GM12873 (cell line): ENCODE data around the gene PLRG1.
A peak's percentile ranks its signal among the peaks of the same experiment; 100 is the strongest.

ENCODE experiments used
- CTCF ChIP-seq: IDR thresholded peaks from 2 replicates; pipeline ENCODE4 v1.5.1; 2012; ENCODE audit warnings: low read depth, mild to moderate bottlenecking, moderate library complexity, low read length, control low read depth; ENCODE audit not compliant: insufficient read depth; ENCODE audit errors: missing control alignments

Gene PLRG1

GRCh38 chr4:154549894-154550790, at the start of gene PLRG1:
Gene PLRG1, minus strand, starts transcription at chr4:154550400. Its CDS starts 92 bp downstream, at chr4:154550308.
- peak; percentile 16 for TF ChIP-seq CTCF

DNA sequence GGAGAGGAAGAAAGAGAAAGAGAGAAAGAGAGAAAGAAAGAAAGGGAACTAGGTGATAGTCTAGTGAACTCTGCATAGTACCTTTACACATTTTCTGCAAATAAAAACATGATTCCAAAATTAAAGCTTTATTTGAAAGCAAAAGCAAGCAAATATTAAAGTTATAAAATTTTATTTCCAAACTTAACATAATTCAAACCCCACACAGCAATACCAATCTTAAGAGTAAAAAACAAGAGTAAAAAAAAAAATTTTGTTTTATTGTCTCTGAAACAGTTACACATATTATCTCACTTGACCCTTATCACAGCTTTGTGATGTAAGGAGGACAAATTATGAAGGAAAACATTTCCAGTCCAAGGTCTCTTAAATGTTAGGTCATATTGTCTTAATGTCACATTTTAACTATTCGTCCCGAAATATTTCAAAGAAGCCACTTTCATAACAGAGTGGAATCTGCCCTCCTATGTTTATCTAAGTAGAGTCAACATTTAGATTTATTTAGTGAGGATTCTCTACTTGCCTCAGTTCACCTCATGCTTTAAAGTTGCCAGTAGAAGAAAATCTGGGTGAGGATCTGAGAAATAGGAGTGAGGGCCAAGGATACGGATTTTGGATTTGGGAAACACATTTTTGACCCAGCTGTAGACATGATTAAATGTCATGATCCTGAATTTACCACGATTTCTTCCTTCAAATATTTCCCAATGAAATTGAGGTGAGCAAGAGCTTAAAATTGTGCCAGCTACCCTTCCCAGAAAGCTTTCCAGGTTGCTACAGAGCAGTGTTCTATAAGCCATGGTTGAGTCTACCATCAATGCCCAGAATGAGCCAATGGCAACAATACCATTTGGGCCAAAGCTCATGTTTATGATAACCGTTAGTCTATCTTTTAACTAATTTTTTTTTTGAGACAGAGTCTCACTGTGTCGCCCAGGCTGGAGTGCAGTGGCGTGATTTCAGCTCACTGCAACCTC, 47.9 kb upstream of the PLRG1 start:
- no peak for TF ChIP-seq CTCF

DNA sequence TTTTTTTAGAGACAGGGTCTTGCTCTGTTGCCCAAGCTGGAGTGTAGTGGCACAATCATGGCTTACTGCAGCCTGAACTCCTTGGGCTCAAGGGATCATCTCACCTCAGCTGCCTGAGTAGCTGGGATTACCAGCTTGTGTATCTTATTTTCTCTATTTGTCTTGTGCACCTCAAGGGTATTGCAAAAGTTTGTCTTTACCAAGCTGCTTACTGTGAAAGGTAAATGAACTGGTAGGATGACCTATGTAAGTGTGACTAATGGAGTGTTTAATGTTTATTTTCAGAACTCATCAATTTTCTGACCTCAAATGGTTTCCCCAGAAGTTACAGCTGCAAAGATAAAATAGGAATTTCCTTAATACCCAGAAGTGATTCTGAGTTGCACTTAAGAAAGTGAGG, 45.6 kb upstream of the PLRG1 start:
- no peak for TF ChIP-seq CTCF

GRCh38 chr4:154593868-154594267, 43.7 kb upstream of the PLRG1 start:
- TF ChIP-seq CTCF: no peak

DNA sequence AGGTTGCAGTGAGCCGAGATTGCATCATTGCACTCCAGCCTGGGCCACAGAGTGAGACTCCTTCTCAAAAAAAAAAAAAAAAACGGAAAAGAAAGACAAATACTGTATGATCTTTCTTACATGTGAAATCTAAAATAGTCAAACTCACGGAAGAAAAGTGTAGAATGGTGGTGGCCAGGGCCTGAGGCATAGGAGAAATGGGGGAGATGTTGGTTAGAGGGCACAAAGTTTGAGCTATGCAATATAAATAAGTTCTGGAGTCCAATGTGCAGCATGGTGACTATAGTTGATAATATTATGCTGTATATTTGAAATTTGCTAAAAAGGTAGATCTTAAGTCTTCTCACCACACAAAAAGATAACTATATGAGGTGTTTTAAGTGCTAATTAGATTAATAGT, 41.7 kb upstream of the PLRG1 start:
- no peak for TF ChIP-seq CTCF

- no peak for TF ChIP-seq CTCF
These were observed 40.3 kb upstream of the PLRG1 start, which contains the start of gene FGA for GRCh38 chr4:154590329-154591006. Gene FGA, minus strand, starts transcription at chr4:154590742. Its CDS starts 55 bp downstream, at chr4:154590687.
